ENCODE results near the gene CREB1.

GRCh38 chr2:207614824-207615223, 85.1 kb downstream of the CREB1 start:
- TF ChIP-seq CTCF (IDR thresholded peaks at IDR 0.05; ENCODE audit: insufficient read depth, low read length) (no peak), POLR2AphosphoS5 (IDR thresholded peaks at IDR 0.05; ENCODE audit: low read depth) (no peak), REST (IDR thresholded peaks at IDR 0.05; ENCODE audit: insufficient replicate concordance, low read depth) (no peak)
